Rectal smooth muscle tissue (tissue), 1 donor: ENCODE measurements around the gene BIRC7.

Experiments
- H3K27ac ChIP-seq: one replicate; pipeline ENCODE4 v1.7.0; 2013; ENCODE audit warnings: low read depth, low read length, inconsistent platforms
- H3K27me3 ChIP-seq: one replicate; pipeline ENCODE4 v1.7.0; 2013; ENCODE audit warnings: low read length; ENCODE audit not compliant: control insufficient read depth, insufficient read depth
- H3K36me3 ChIP-seq: one replicate; pipeline ENCODE4 v1.7.0; 2013; ENCODE audit warnings: low read length; ENCODE audit not compliant: control insufficient read depth, insufficient read depth
- H3K4me1 ChIP-seq: one replicate; pipeline ENCODE4 v1.7.0; 2013; ENCODE audit warnings: low read length; ENCODE audit not compliant: control insufficient read depth, insufficient read depth
- H3K4me3 ChIP-seq: one replicate; pipeline ENCODE4 v1.7.0; 2013; ENCODE audit warnings: low read length
- H3K9ac ChIP-seq: one replicate; pipeline ENCODE4 v1.7.0; 2013; ENCODE audit warnings: low read length

BIRC7 gene, protein sequence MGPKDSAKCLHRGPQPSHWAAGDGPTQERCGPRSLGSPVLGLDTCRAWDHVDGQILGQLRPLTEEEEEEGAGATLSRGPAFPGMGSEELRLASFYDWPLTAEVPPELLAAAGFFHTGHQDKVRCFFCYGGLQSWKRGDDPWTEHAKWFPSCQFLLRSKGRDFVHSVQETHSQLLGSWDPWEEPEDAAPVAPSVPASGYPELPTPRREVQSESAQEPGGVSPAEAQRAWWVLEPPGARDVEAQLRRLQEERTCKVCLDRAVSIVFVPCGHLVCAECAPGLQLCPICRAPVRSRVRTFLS

DNA sequence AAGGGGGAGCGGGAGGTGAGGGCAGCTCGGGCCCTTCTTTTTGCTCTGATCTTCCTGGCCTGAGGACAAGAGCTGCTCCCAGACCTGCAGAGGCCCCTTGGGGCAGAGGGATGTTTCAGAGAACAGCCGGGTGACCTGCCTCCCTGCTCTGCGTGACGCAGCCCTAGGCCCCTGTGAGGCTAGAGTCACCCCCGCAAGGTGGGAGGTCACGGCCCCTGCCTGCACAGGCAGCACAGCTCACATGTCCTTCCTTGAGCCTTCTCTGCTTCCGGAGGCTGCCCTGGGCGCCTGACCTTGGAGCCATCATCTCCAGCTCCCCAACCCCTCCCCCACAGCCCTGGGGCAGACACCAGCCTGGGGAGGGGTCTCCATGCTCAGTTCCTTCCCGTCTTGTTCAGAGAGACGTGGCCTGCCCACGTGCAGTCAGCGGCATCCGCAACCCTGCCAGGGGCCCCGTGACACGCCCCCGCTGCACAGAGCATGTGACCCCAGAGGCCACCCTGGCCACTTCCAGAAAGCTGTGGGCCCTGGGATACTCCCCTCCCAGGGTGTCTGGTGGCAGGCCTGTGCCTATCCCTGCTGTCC, at the start of gene BIRC7:
BIRC7 (plus strand) TSS at position 507 of the 585 bp plus-strand sequence. CDS start 192 bp downstream, outside the sequence.
- Histone ChIP-seq H3K27me3 (no peaks in the 10 kb centered on the region), H3K36me3 (no peaks in the 10 kb centered on the region), H3K9ac (no peak within 1 kb of the TSS), H3K27ac (no peak within 1 kb of the TSS), H3K4me3 (no peak within 1 kb of the TSS), H3K4me1 (no peaks in the 10 kb centered on the region)

DNA sequence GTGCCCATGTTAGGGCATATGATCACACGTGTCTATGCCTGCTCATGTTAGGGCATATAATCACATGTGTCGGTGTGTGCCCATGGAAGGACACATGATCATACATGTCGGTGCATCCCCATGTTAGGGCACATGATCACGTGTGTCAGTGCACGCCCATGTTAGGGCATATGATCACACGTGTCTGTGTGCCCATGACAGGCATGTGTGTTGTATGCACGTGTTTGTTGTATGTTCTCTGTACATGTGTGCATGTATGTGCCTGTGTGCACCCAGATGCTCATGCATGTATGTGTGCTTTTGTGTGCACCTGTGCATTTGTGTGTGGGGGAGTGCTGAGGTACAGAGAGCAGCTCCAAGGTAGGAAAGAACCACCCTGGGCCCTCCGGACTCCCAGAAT, 49.6 kb upstream of the BIRC7 start:
- Histone ChIP-seq H3K4me1 (no peaks in the 10 kb centered on the region), H3K27me3 (peaks cover 5% of the 10 kb centered on the region), H3K27ac (no peak overlapping the region), H3K9ac (no peak overlapping the region), H3K36me3 (no peaks in the 10 kb centered on the region), H3K4me3 (no peak overlapping the region)

DNA sequence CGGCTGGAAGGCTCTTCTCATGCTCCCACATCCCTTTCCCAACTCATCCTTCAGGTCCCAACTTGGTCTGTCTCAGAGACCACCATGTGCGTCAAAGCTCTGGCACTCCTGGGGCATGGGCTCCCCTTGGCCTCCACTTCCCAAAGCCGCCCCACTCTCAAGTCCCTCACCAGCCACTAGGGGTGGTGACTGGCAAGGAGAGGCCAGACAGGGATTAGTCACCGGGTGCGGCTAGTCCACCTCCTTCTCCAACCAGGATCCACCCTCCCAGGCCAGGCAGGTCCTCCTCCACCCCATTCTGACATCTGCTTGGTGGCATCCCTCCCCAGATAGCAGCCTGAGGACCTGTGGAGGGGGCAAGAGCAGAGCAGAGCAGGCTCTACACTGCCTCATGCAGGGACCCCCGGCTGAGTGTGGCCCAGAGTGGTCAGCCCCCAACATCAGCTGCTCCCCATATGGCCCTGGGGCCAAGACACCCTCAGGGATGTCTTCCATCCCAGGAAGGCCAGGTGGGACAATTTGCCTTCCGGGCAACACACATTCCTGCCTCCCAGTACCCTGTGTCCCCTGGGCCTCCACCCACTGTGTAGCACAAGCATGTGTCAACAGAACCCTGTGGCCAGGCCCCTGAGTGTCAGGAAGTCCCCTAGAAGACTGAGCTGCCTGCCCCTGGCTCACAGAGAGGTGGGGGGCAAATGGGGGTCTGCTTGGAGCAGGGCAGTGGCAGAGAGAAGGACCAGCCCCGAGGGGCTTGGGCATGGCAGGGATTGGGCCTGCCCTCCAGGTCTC, 49.0 kb upstream of the BIRC7 start:
- no peaks in the 10 kb centered on the region for H3K4me1 ChIP-seq
- H3K9ac ChIP-seq: no peak overlapping the region
- H3K27me3 ChIP-seq: peaks cover 3% of the 10 kb centered on the region
- H3K27ac ChIP-seq: no peak overlapping the region
- H3K4me3 ChIP-seq: no peak overlapping the region
- H3K36me3 ChIP-seq: no peaks in the 10 kb centered on the region

DNA sequence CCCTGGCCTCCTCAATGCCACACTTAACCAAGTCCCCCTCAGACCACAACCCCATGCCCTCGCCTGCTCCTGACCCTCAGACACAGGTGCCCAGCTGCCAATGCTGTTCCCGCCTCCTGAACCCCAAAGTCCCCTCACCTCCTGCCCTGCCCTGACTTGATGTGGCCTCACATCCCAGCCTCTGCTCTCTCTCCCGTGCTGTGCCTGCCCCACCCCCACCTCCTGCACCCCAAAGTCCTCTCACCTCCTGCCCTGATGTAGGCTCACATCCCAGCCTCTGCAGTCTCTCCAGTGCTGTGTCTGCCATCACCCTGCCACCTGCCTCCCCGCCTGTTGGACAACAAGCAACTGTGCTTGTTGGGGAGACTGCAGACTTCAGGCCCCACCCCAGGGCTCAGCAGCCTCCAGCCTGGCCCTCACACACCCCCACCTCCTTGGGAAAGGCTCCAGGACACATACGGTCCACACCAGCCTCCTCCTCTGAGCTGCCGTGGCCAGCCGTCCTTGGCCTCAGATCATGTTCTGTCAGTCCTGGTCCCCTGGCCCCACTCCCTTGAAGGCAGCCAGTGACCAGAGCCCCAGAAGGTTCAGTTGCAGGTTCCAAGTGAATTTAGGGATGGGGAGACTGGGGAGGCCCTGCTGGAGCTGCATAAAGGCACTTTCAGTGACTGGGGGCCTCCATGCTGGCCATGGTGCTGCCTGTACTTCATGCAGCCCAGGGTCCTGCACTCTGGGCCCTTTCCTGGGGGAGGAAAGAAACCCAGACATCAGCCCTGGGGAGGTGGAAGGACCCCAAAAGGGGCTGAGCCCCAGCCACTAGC, 48.2 kb upstream of the BIRC7 start:
- H3K36me3 ChIP-seq: no peaks in the 10 kb centered on the region
- peaks cover 3% of the 10 kb centered on the region for H3K27me3 ChIP-seq
- H3K9ac ChIP-seq: no peak overlapping the region
- H3K4me1 ChIP-seq: no peaks in the 10 kb centered on the region
- H3K4me3 ChIP-seq: no peak overlapping the region
- no peak overlapping the region for H3K27ac ChIP-seq

DNA sequence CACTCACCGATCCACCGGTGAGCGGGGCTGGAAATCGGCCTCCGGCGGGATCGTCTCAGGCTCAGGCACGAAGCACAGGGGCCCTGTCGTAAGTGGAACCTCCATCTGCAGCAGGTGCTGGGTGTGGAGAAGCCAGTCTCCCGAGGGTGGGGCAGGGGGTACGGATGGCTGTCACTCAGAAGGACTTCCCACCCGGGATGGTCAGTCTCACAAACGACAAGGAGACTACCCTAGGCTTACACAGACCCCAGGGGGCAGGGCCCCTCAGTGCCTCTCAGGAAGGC, 47.6 kb upstream of the BIRC7 start:
- H3K27ac ChIP-seq: no peak overlapping the region
- H3K4me1 ChIP-seq: no peaks in the 10 kb centered on the region
- no peak overlapping the region for H3K9ac ChIP-seq
- peaks cover under 1% of the 10 kb centered on the region for H3K27me3 ChIP-seq
- no peaks in the 10 kb centered on the region for H3K36me3 ChIP-seq
- H3K4me3 ChIP-seq: no peak overlapping the region

DNA sequence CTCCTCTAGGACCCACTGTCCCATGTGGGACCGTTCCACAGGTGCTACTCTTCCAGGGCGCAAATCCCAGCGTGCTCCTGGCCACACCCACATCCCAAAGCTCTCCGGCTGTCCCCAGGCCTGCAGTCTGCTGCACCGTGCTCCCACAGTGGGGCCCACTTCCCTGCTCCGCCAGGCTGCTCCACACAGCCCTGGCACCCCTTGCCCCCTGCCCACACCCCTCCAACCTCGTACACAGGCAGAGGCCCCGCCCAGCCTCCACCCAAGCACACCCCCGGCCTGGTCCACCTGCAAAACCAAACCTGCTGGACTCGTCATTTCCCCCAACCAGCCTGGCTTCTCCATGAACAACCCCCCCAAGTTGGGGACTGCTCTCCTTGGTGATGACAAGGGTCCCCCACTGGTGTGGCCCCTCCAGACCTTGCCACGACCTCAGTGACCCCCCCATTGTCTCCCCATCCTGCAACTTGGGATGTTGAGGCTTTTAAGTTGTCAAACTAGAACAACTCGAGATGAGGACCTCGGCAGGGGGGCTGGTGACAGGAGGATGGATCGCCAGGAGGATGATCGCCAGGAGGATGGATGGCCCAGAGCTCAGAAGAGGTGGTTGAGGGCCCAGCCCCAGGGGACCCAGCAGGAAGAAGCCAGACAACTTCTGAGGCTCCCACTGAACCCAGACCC, 46.9 kb upstream of the BIRC7 start:
- Histone ChIP-seq H3K27me3 (no peaks in the 10 kb centered on the region), H3K4me1 (no peaks in the 10 kb centered on the region), H3K36me3 (no peaks in the 10 kb centered on the region), H3K9ac (no peak overlapping the region), H3K27ac (no peak overlapping the region), H3K4me3 (no peak overlapping the region)

DNA sequence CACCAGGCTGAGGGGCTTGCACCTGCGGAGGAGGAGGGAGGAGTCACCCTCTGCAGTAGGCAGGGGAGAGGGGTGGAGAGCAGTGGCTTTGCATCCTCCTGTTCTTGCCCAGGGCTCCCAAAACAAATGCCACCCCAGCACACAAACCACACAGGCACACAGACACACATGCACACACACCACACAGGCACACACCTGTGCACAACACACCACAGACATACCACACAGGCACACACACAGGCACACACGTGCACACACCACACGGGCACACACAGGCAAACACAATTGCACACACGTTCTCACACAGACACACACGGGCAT, 46.4 kb upstream of the BIRC7 start:
- Histone ChIP-seq H3K9ac (no peak overlapping the region), H3K4me3 (no peak overlapping the region), H3K36me3 (no peaks in the 10 kb centered on the region), H3K27me3 (no peaks in the 10 kb centered on the region), H3K4me1 (no peaks in the 10 kb centered on the region), H3K27ac (no peak overlapping the region)

DNA sequence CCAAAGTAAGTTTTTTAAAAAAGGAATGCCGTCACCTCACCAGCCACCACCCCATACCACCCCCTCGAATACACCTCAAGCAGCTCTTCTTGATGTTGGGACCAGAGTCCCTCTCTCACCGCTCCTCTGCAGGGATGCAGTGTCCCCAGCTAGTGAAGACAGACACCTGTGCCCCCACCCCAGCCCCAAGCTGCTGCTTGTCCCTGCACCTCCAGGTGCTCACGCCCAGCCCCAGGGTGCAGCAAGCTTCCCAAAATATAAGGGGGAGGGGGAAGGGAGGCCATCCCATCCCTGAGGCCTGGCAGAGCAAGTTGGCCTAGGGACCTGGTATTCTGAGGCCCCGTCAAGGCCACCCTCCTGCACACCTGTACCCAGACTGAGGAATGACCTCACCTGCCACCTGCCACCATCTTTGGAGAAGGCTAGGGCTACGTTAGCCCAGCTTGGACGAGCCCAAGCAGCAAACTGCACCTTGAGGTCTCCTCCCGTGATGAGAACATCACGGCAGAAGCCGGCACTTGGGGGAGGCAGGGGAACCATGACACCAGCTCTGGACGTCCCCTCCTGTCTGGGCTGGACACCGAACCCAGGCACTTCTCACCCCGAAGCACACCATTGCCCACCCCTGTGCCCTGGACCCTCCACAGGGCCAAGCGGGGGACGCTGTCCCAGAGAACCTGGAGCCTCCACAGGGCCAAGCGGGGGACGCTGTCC, 45.7 kb upstream of the BIRC7 start:
- Histone ChIP-seq H3K9ac (no peak overlapping the region), H3K36me3 (no peaks in the 10 kb centered on the region), H3K4me3 (no peak overlapping the region), H3K27ac (no peak overlapping the region), H3K4me1 (no peaks in the 10 kb centered on the region), H3K27me3 (no peaks in the 10 kb centered on the region)

DNA sequence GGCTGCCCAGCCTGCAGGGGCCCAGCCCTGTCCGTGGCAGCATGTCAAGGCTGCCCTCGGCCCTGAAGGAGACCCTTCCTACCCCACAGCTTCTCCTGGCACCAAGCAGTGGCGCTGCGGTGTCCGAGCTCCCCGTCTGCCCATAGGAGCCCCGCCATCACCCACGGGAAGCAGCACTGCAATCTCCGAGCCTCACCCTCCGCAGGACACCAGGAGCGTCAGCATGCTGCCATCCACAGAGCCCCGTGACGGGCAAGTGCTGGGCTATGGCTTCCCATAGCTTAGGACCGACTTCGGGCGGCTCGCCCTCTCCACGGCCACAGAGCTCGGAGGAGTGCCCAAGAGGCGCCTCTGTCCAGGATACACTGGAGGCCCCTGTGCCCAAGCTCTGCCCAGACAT, 44.9 kb upstream of the BIRC7 start:
- Histone ChIP-seq H3K4me1 (no peaks in the 10 kb centered on the region), H3K36me3 (peaks cover 3% of the 10 kb centered on the region), H3K27me3 (no peaks in the 10 kb centered on the region), H3K4me3 (no peak overlapping the region), H3K27ac (no peak overlapping the region), H3K9ac (no peak overlapping the region)

DNA sequence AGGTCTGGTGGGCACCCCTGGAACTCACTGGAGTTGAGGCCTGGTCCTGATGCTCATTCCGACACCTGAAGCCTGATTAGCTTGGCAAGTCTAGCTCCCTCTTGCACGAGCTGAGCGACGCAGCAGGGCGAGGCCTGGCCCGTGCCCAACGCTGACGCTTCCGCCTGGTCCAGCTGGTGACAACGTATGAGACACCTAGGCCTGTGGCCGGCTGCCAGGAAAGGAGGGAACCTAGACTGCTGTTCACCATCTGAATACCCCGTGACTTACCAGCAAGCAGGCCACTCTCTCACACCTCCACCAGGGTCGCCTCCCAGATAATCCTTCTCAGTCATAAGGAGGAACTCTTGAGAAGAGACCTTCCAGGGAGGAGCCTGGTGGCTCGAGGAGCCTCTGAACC, 44.3 kb upstream of the BIRC7 start:
- Histone ChIP-seq H3K27me3 (no peaks in the 10 kb centered on the region), H3K36me3 (peaks cover 3% of the 10 kb centered on the region), H3K4me3 (no peak overlapping the region), H3K4me1 (no peaks in the 10 kb centered on the region), H3K9ac (no peak overlapping the region), H3K27ac (no peak overlapping the region)

DNA sequence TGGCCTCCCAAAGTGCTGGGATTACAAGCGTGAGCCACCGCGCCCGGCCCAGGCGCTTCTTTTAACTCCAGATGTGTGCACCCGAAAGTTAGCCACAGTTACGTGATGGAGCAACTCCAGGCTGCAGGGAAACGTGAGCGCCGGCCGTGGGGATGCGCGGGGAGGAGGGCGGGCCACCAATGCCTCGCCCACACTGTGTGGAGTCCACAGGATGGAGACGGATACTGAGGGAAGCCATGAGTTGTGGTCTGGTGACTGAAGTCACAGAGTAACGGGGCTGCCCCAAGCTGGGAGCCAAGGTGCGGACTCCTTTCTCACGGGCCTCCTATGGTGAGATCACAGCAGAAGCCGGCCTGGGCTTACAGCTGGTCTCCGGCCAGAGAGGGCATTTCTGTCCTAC, 43.0 kb upstream of the BIRC7 start:
- no peak overlapping the region for H3K27ac ChIP-seq
- H3K9ac ChIP-seq: no peak overlapping the region
- H3K27me3 ChIP-seq: no peaks in the 10 kb centered on the region
- no peaks in the 10 kb centered on the region for H3K4me1 ChIP-seq
- no peak overlapping the region for H3K4me3 ChIP-seq
- peaks cover 3% of the 10 kb centered on the region for H3K36me3 ChIP-seq
